IMR-90 (cell line): ENCODE data around the gene ODAD2. TPM values are rescaled to one million over a fixed set of nuclear protein-coding genes. Genes with fewer than 3 reads are reported as not detected.

Experiments used
- ATAC-seq: fragments of 200-7000 bp; cut with Tn5 transposase; 2 replicates; pipeline ENCODE4 v1.9.1; 2020; ENCODE audit warnings: low read depth, mild to moderate bottlenecking, moderate library complexity
- BruUV-seq: library from RNA; stranded (reverse); fragments of 400-500 nt; replicated peaks from 2 replicates; lab custom pipeline; 2021; lab: Mats Ljungman, UMichigan
- CTCF ChIA-PET: fragments of 300-600 bp; formaldehyde crosslinking; extraction: SDS; loops from one replicate; lab custom pipeline; 2021; ENCODE audit warnings: antibody characterized with exemption; lab: Yijun Ruan, JAX
- POLR2A ChIA-PET: fragments of 300-600 bp; sonication (Branson Sonifier 250); formaldehyde crosslinking; loops from one replicate; lab custom pipeline; 2022; ENCODE audit warnings: antibody characterized with exemption; ENCODE audit not compliant: unreplicated experiment; lab: Charles Lee
- DNase-seq: peaks from one replicate; pipeline ENCODE4 v3.0.0; 2013
- H2AFZ ChIP-seq: replicated peaks from 2 replicates; pipeline ENCODE3; 2013; ENCODE audit warnings: low read length, mild to moderate bottlenecking; ENCODE audit not compliant: poor library complexity
- H2AK5ac ChIP-seq: 2 replicates; pipeline ENCODE4 v1.6.1; 2013; ENCODE audit warnings: low read depth, low read length, inconsistent platforms
- H2AK9ac ChIP-seq: replicated peaks from 2 replicates; pipeline ENCODE3; 2013; ENCODE audit warnings: mild to moderate bottlenecking, low read depth, low read length, moderate library complexity; ENCODE audit not compliant: poor library complexity
- H2BK120ac ChIP-seq: 2 replicates; pipeline ENCODE4 v1.6.1; 2013; ENCODE audit warnings: low read depth, low read length, inconsistent platforms
- H2BK15ac ChIP-seq: 3 replicates; pipeline ENCODE4 v1.6.1; 2013; ENCODE audit warnings: low read depth, low read length, inconsistent platforms
- H2BK20ac ChIP-seq: 2 replicates; pipeline ENCODE4 v1.6.1; 2013; ENCODE audit warnings: low read depth, mild to moderate bottlenecking, inconsistent platforms, low read length, moderate library complexity
- H2BK5ac ChIP-seq: 2 replicates; pipeline ENCODE4 v1.6.1; 2013; ENCODE audit warnings: mild to moderate bottlenecking, low read depth, low read length, inconsistent platforms; ENCODE audit not compliant: poor library complexity, severe bottlenecking
- H3K14ac ChIP-seq: replicated peaks from 2 replicates; pipeline ENCODE4 v1.6.1; 2013; ENCODE audit warnings: low read depth, low read length, inconsistent platforms
- H3K18ac ChIP-seq: 2 replicates; pipeline ENCODE4 v1.6.1; 2013; ENCODE audit warnings: low read depth, low read length, control low read depth
- H3K23ac ChIP-seq: 2 replicates; pipeline ENCODE4 v1.6.1; 2013; ENCODE audit warnings: low read depth, low read length, inconsistent platforms
- H3K27ac ChIP-seq: 2 replicates; pipeline ENCODE4 v1.5.1; 2013; ENCODE audit warnings: mild to moderate bottlenecking, control low read depth, low read length; ENCODE audit not compliant: insufficient read depth
- H3K27me3 ChIP-seq: 2 replicates; pipeline ENCODE4 v1.6.1; 2013; ENCODE audit warnings: low read length; ENCODE audit not compliant: control insufficient read depth, insufficient read depth
- H3K36me3 ChIP-seq: 2 replicates; pipeline ENCODE4 v1.6.1; 2013; ENCODE audit warnings: low read length, mixed read lengths; ENCODE audit not compliant: control insufficient read depth, insufficient read depth
- H3K4ac ChIP-seq: 2 replicates; pipeline ENCODE4 v1.6.1; 2013; ENCODE audit warnings: low read depth, low read length, inconsistent platforms
- H3K4me1 ChIP-seq: 2 replicates; pipeline ENCODE4 v1.6.1; 2013; ENCODE audit warnings: low read length, mixed read lengths; ENCODE audit not compliant: control insufficient read depth, insufficient read depth
- H3K4me2 ChIP-seq: 2 replicates; pipeline ENCODE4 v1.6.1; 2013; ENCODE audit warnings: low read depth, mild to moderate bottlenecking, control low read depth, low read length, moderate library complexity
- H3K4me3 ChIP-seq: 2 replicates; pipeline ENCODE4 v1.5.1; 2013; ENCODE audit warnings: low read depth, mild to moderate bottlenecking, control low read depth, low read length, moderate library complexity; ENCODE audit not compliant: insufficient read depth
- H3K56ac ChIP-seq: 2 replicates; pipeline ENCODE4 v1.6.1; 2013; ENCODE audit warnings: low read length, inconsistent platforms; ENCODE audit not compliant: insufficient read depth; ENCODE audit errors: extremely low read depth
- H3K79me1 ChIP-seq, 2 experiments: 2 replicates each; pipeline ENCODE4 v1.6.1; 2013; ENCODE audit warnings: low read length in 2 of 2, inconsistent platforms in 1 of 2, low read depth in 1 of 2
- H3K9ac ChIP-seq: 2 replicates; pipeline ENCODE4 v1.6.1; 2013; ENCODE audit warnings: low read depth, low read length, control low read depth
- H3K9me1 ChIP-seq: 2 replicates; pipeline ENCODE4 v1.6.1; 2013; ENCODE audit warnings: low read length, inconsistent platforms; ENCODE audit not compliant: insufficient read depth
- H3K9me3 ChIP-seq: 2 replicates; pipeline ENCODE4 v1.6.1; 2013; ENCODE audit warnings: low read length; ENCODE audit not compliant: control insufficient read depth, insufficient read depth
- H4K20me1 ChIP-seq: 2 replicates; pipeline ENCODE4 v1.6.1; 2013; ENCODE audit warnings: low read length, inconsistent platforms; ENCODE audit not compliant: insufficient read depth
- H4K5ac ChIP-seq: 2 replicates; pipeline ENCODE4 v1.6.1; 2013; ENCODE audit warnings: mild to moderate bottlenecking, low read depth, low read length, control low read depth
- H4K8ac ChIP-seq, 2 experiments: 2 replicates each; pipeline ENCODE4 v1.6.1; 2013; ENCODE audit warnings: low read depth in 2 of 2, low read length in 2 of 2, control low read depth in 1 of 2, inconsistent platforms in 1 of 2
- H4K91ac ChIP-seq: 2 replicates; pipeline ENCODE4 v1.6.1; 2013; ENCODE audit warnings: low read depth, low read length, inconsistent platforms; ENCODE audit not compliant: insufficient read depth
- CHD1 ChIP-seq: IDR thresholded peaks from 2 replicates; pipeline ENCODE4 v1.6.1; 2012; ENCODE audit warnings: low read depth, low read length, improper control_type of control experiment
- CTCF ChIP-seq: conservative IDR thresholded peaks from 2 replicates; pipeline ENCODE4 v1.5.1; 2012; ENCODE audit warnings: mild to moderate bottlenecking, low read depth, low read length, improper control_type of control experiment
- NFE2L2 ChIP-seq: fragments of 150-350 bp; IDR thresholded peaks from 2 replicates; pipeline ENCODE4 v1.6.1; 2016; ENCODE audit warnings: low read depth, mild to moderate bottlenecking, low read length
- RAD21 ChIP-seq: IDR thresholded peaks from 2 replicates; pipeline ENCODE4 v1.6.1; 2012; ENCODE audit warnings: low read length, improper control_type of control experiment
- SMC3 ChIP-seq: fragments of 150-350 bp; IDR thresholded peaks from 2 replicates; pipeline ENCODE4 v1.6.1; 2016; ENCODE audit warnings: low read depth, mild to moderate bottlenecking, antibody characterized with exemption, low read length, moderate library complexity
- WGBS, 2 experiments: methylation state at CpG; one replicate each; pipeline versions ENCODE4 v1.1.5 to v1.1.7; 2013; ENCODE audit warnings: missing lambda C conversion rate in 2 of 2; ENCODE audit not compliant: insufficient read length in 1 of 2; ENCODE audit errors: extremely low coverage in 2 of 2; 5-methylcytosine and 5-hydroxymethylcytosine counted together
- dilution Hi-C: fragments of 300-500 bp; cut with HindIII; formaldehyde crosslinking; loops from one replicate; pipeline ENCODE4 v1.14.3; 2018; ENCODE audit warnings: low sequenced_read_pairs; ENCODE audit not compliant: unreplicated experiment
- in situ Hi-C: fragments of 300-500 bp; cut with MboI; formaldehyde crosslinking; loops from 3 replicates; pipeline ENCODE4 v1.14.3; 2019; ENCODE audit warnings: low sequenced_read_pairs, inconsistent platforms, mixed read lengths
- intact Hi-C: fragments of 100-400 bp; cut with micrococcal nuclease; formaldehyde crosslinking; loops from 2 replicates; pipeline ENCODE4 v1.10.0; 2022
- polyA plus RNA-seq, 3 experiments: library from polyadenylated mRNA; depleted of rRNA; stranded (reverse); fragments of >200 nt; gene quantifications; 2 replicates each; pipeline ENCODE4 v1.2.3, GENCODE V29; 2012; ENCODE audit warnings: low replicate concordance in 1 of 3
- total RNA-seq: library from RNA; depleted of rRNA; stranded (reverse); fragments of >200 nt; gene quantifications from 2 replicates; pipeline ENCODE4 v1.2.3, GENCODE V29; 2012

The ODAD2 gene
- total and polyA plus RNA-seq, 2 of the 4 experiments (the other 2 are of a cell fraction) = 0.53 to 0.72 TPM

- peak; percentile 5 for DNase-seq
- Histone ChIP-seq H3K4me1 (no peaks in the 10 kb centered on the region), H3K36me3 (no peaks in the 10 kb centered on the region), H4K91ac (no peak overlapping the region), H2AK9ac (no peak overlapping the region), H4K5ac (no peak overlapping the region), H2BK20ac (no peak overlapping the region), H3K27ac (no peak overlapping the region), H3K4me3 (no peak overlapping the region), H3K9ac (no peak overlapping the region), H2BK120ac (no peak overlapping the region), H2BK5ac (no peak overlapping the region), H2BK15ac (no peak overlapping the region), H3K18ac (no peak overlapping the region), H2AK5ac (no peak overlapping the region), H3K27me3 (no peaks in the 10 kb centered on the region; the same call in 1 of the 2 replicates), H4K20me1 (no peaks in the 10 kb centered on the region), H3K79me1 (no peaks in the 10 kb centered on the region), H3K4me2 (no peak overlapping the region), H3K23ac (no peak overlapping the region), H3K9me3 (no peaks in the 10 kb centered on the region), H3K9me1 (no peaks in the 10 kb centered on the region), H2AFZ (no peak overlapping the region), H3K4ac (no peak overlapping the region), H3K56ac (no peak overlapping the region), H3K14ac (no peak overlapping the region), H4K8ac (no peak overlapping the region)
- ChIA-PET POLR2A (no interaction called here), CTCF (no interaction called here)
- no TSS peak for BruUV-seq
- TF ChIP-seq CTCF (peak; percentile 27; the same call in 1 of the 2 replicates), NFE2L2 (no peak), RAD21 (peak; percentile 19; the same call in 1 of the 2 replicates), CHD1 (no peak), SMC3 (peak; percentile 16; the same call in 1 of the 2 replicates)
- in situ Hi-C loops (no loop called here), dilution Hi-C loops (no loop called here), intact Hi-C loops (no loop called here)
- WGBS, 2 experiments = no CpG with 5 or more reads among the region's 1 CpG
- ATAC-seq = no peak
Measured at GRCh38 chr10:27794157-27794556, 204.7 kb downstream of the ODAD2 start.
